ENCODE measurements around the gene GJD2. TPM values are rescaled to one million over a fixed set of nuclear protein-coding genes. Genes with fewer than 3 reads are reported as not detected.
A peak's percentile ranks its signal among the peaks of the same experiment; 100 is the strongest.

Gene GJD2
- total and polyA plus RNA-seq, 12 donors: 0.33 to 9.1 (median 2.0) TPM; not detected in 4

DNA sequence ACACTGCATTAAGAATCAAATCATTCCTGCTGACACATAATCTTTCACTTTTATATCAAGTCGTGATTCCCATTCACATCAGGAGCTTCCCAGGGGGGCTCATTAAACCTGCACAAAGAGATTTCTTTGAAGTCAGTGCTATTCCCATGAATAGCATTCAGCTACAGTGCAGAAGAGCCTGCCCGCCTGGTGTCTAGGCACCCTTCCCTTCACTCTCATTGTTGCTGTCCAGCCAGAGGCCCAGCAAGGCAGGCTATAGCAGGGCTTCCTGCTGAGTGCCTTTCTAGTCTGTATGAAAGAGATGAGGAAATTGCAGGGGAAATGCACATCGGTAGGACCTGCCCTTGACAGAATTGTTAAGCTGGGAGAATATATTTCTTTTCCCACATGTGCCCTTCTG lies 4.5 kb upstream of the GJD2 start:
- H3K4me1 ChIP-seq (replicated peaks in 1 of 2): peaks cover 0 to 7% of the 10 kb centered on the region in 2 donors
- TF ChIP-seq POLR2A (IDR thresholded peaks at IDR 0.05): no peak
- TF ChIP-seq, protein P1, sequence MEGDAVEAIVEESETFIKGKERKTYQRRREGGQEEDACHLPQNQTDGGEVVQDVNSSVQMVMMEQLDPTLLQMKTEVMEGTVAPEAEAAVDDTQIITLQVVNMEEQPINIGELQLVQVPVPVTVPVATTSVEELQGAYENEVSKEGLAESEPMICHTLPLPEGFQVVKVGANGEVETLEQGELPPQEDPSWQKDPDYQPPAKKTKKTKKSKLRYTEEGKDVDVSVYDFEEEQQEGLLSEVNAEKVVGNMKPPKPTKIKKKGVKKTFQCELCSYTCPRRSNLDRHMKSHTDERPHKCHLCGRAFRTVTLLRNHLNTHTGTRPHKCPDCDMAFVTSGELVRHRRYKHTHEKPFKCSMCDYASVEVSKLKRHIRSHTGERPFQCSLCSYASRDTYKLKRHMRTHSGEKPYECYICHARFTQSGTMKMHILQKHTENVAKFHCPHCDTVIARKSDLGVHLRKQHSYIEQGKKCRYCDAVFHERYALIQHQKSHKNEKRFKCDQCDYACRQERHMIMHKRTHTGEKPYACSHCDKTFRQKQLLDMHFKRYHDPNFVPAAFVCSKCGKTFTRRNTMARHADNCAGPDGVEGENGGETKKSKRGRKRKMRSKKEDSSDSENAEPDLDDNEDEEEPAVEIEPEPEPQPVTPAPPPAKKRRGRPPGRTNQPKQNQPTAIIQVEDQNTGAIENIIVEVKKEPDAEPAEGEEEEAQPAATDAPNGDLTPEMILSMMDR (IDR thresholded peaks at IDR 0.05): no peak
- H3K27ac ChIP-seq: no peak overlapping the region
- no peaks in the 10 kb centered on the region for H3K9me3 ChIP-seq (replicated peaks in 1 of 3)
- 43 to 63% (median 52%) methylated on average over 3 of the region's 3 CpGs for whole genome bisulfite sequencing, 4 donors
- no peaks in the 10 kb centered on the region for H3K36me3 ChIP-seq (replicated peaks in 1 of 2)
- intact Hi-C loops (cut with DNase I): no loop called here
- DNase-seq: no peak
- H3K4me3 ChIP-seq: no peak overlapping the region
- H3K27me3 ChIP-seq: peaks cover 16% of the 10 kb centered on the region

DNA sequence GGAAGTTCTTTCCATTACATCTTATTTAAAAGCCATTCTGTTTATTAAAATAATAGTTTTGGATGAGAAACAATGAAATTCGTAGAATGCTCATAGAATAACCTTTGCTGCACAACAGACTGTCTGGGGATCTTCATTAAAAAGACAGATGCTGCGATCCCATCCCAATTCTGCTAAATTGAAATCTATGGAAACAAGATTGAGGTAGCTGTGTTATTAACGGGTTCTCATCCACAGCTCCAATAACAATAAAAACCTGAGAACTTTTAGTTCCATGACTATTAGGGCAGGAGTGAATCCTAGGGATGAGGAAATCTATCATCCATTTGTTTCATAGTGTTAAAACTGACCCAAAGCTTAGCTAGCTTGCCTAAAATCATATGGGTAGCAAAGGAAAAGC lies 2.5 kb upstream of the GJD2 start:
- WGBS, 4 donors: 54 to 73% (median 66%) methylated on average over 3 of the region's 3 CpGs
- H3K4me1 ChIP-seq (replicated peaks in 1 of 2): peaks cover 0 to 8% of the 10 kb centered on the region in 2 donors
- intact Hi-C loops (cut with DNase I): no loop called here

DNA sequence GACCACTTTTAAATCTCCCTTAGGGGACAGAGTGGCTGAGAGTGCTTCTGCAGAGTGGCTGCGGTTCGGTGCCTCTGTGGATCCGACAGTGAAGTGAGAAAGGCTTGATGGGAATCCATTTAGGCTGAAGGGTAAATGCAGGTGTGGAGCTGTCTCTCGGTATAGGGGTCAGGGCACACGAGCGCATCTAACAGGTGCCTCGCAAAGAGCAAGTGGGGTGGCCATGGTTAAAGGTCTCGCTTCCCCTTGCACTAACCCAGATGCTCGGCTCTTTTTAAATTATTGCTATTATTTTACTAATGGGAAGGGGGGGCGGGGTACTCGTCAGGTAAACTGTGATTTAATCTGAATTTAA lies 598 bp upstream of the GJD2 start:
- no peak for DNase-seq

More for the DNA sequence above, 2.5 kb upstream of the GJD2 start:
- TF ChIP-seq, protein P1 (IDR thresholded peaks at IDR 0.05): no peak
- no peak for TF ChIP-seq POLR2A (IDR thresholded peaks at IDR 0.05)
- Histone ChIP-seq H3K9me3 (replicated peaks in 1 of 3) (no peaks in the 10 kb centered on the region), H3K4me3 (no peak overlapping the region), H3K27me3 (peaks cover 30% of the 10 kb centered on the region), H3K36me3 (replicated peaks in 1 of 2) (no peaks in the 10 kb centered on the region), H3K27ac (no peak overlapping the region)
- DNase-seq: no peak

DNA sequence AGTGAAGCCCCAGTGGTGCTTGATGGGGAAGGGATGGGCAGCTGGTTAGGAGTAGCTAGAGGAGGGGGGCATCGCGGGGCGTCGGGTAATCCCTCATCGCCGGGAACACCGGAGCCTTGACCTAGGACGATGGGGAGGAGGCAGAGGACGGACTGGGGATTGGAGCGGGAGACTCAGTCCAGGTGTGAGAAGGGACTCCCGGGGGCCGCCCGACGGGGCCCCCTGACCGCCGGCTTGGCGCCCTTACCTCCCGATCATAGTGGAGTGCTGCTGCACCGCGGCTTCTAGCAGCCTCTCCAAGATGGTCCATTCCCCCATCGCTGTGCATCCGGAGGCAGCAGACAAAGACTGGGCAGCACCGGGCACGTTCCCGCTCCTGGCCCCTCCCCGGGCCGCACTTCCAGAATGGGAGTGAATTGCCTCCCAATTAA lies 612 bp downstream of the GJD2 start:
- Histone ChIP-seq H3K4me3 (no peak overlapping the region), H3K36me3 (replicated peaks in 1 of 2) (no peaks in the 10 kb centered on the region), H3K27ac (peak overlapping the region in 1 of 5 donors; percentile 47), H3K4me1 (replicated peaks in 1 of 2) (peaks cover 0 to 8% of the 10 kb centered on the region in 2 donors), H3K27me3 (peaks cover 33% of the 10 kb centered on the region), H3K9me3 (replicated peaks in 1 of 3) (no peaks in the 10 kb centered on the region)
- intact Hi-C loops (cut with DNase I): no loop called here
- no peak for DNase-seq
- 3 to 7% (median 5%) methylated on average over 15 to 27 of the region's 27 CpGs for WGBS, 4 donors
- no peak for TF ChIP-seq POLR2A (IDR thresholded peaks at IDR 0.05)
- TF ChIP-seq, protein P1 (IDR thresholded peaks at IDR 0.05): no peak

More for the DNA sequence above, 598 bp upstream of the GJD2 start:
- Histone ChIP-seq H3K27me3 (peaks cover 33% of the 10 kb centered on the region), H3K4me3 (no peak overlapping the region), H3K9me3 (replicated peaks in 1 of 3) (no peaks in the 10 kb centered on the region), H3K4me1 (replicated peaks in 1 of 2) (peaks cover 0 to 8% of the 10 kb centered on the region in 2 donors), H3K36me3 (replicated peaks in 1 of 2) (no peaks in the 10 kb centered on the region), H3K27ac (peak overlapping the region in 1 of 5 donors; percentile 47)
- intact Hi-C loops (cut with DNase I): no loop called here
- TF ChIP-seq, protein P1 (IDR thresholded peaks at IDR 0.05): no peak
- TF ChIP-seq POLR2A (IDR thresholded peaks at IDR 0.05): no peak
- WGBS, 4 donors: 5 to 11% (median 7%) methylated on average over 7 to 11 of the region's 11 CpGs

Measured in adrenal gland (tissue), 12 donors.